ENCODE data around the gene COPG1.

- TF ChIP-seq POLR2A (IDR thresholded peaks at IDR 0.05) (no peak), CTCF (IDR thresholded peaks at IDR 0.05) (no peak)
Measured at GRCh38 chr3:129295286-129295685, 45.9 kb downstream of the COPG1 start.

All from sigmoid colon (tissue), 3 donors.